Muscle layer of colon (tissue), 2 donors: ENCODE data around the gene EIF4B.
"Not testable (repeated sequence)": the region's sequence is repeated elsewhere in the genome, so short reads cannot be mapped to it uniquely, and the experiment has no call there.

Source experiments
- H3K27ac ChIP-seq: one replicate; pipeline ENCODE4 v1.7.0; 2013; ENCODE audit warnings: low read depth, mild to moderate bottlenecking, low read length, moderate library complexity
- H3K27me3 ChIP-seq, 2 donors: one replicate each; pipeline ENCODE4 v1.7.0; 2013; ENCODE audit warnings: low read length in 2 of 2, mild to moderate bottlenecking in 2 of 2; ENCODE audit not compliant: insufficient read depth in 2 of 2, control insufficient read depth in 1 of 2
- H3K36me3 ChIP-seq: one replicate; pipeline ENCODE4 v1.7.0; 2013; ENCODE audit warnings: mild to moderate bottlenecking, low read length; ENCODE audit not compliant: insufficient read depth
- H3K4me1 ChIP-seq: one replicate; pipeline ENCODE4 v1.7.0; 2013; ENCODE audit warnings: mild to moderate bottlenecking, low read length; ENCODE audit not compliant: insufficient read depth
- H3K4me3 ChIP-seq, 2 donors: one replicate each; pipeline ENCODE4 v1.7.0; 2013; ENCODE audit warnings: low read length in 2 of 2, low read depth in 1 of 2, mild to moderate bottlenecking in 1 of 2, moderate library complexity in 1 of 2
- H3K9ac ChIP-seq: one replicate; pipeline ENCODE4 v1.7.0; 2013; ENCODE audit warnings: low read length
- H3K9me3 ChIP-seq: one replicate; pipeline ENCODE4 v1.7.0; 2013; ENCODE audit warnings: mild to moderate bottlenecking, low read length
- donor health status: abdominal sarcoma.
- donor health status: Adenocarcinoma of cecum.

EIF4B gene

GRCh38 chr12:52976574-52977071, 29.6 kb upstream of the EIF4B start:
- no peaks in the 10 kb centered on the region for H3K4me1 ChIP-seq
- H3K27me3 ChIP-seq, result no peaks in the 10 kb centered on the region
- no peak overlapping the region for H3K4me3 ChIP-seq
- H3K27ac ChIP-seq, result no peak overlapping the region
- no peaks in the 10 kb centered on the region for H3K36me3 ChIP-seq
- no peaks in the 10 kb centered on the region for H3K9me3 ChIP-seq
- no peak overlapping the region for H3K9ac ChIP-seq

- Histone ChIP-seq H3K36me3 (no peaks in the 10 kb centered on the region), H3K9ac (no peak overlapping the region), H3K9me3 (no peaks in the 10 kb centered on the region), H3K4me3 (no peak overlapping the region), H3K27me3 (no peaks in the 10 kb centered on the region), H3K27ac (no peak overlapping the region), H3K4me1 (no peaks in the 10 kb centered on the region)
These were observed 29.1 kb upstream of the EIF4B start for GRCh38 chr12:52977170-52977569.

GRCh38 chr12:52980096-52980649, 26.1 kb upstream of the EIF4B start:
- Histone ChIP-seq H3K9me3 (no peaks in the 10 kb centered on the region), H3K9ac (no peak overlapping the region), H3K27ac (no peak overlapping the region)

GRCh38 chr12:52980650-52981423, 25.4 kb upstream of the EIF4B start:
- H3K9ac ChIP-seq, result no peak overlapping the region
- no peak overlapping the region for H3K4me3 ChIP-seq
- H3K9me3 ChIP-seq, result no peaks in the 10 kb centered on the region
- no peaks in the 10 kb centered on the region for H3K27me3 ChIP-seq
- no peaks in the 10 kb centered on the region for H3K36me3 ChIP-seq
- H3K4me1 ChIP-seq, result no peaks in the 10 kb centered on the region
- H3K27ac ChIP-seq, result no peak overlapping the region

More at GRCh38 chr12:52980096-52980649, 26.1 kb upstream of the EIF4B start:
- Histone ChIP-seq H3K27me3 (no peaks in the 10 kb centered on the region), H3K4me1 (no peaks in the 10 kb centered on the region), H3K36me3 (no peaks in the 10 kb centered on the region), H3K4me3 (no peak overlapping the region)

DNA sequence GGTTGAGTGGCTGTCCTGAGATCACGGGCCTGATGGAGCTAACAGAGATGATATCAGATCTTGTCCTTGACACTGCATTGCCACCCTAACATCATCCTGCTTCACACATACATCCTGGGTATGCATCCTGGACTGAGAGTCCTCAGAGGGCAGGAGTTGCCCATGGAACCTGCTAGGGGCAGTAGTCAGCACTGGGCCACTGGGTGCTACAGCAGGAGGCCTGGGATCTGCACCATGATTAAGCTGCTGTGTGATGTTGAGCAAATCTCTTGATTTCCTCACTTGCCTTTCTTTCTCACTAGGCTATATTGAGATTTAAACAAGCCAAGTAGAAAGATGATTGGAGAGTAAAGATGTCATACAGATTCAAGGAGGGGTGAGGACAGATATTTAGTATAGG, 22.1 kb upstream of the EIF4B start:
- Histone ChIP-seq H3K36me3 (no peaks in the 10 kb centered on the region), H3K9ac (no peak overlapping the region), H3K9me3 (no peaks in the 10 kb centered on the region), H3K4me1 (no peaks in the 10 kb centered on the region), H3K4me3 (no peak overlapping the region), H3K27ac (no peak overlapping the region), H3K27me3 (no peaks in the 10 kb centered on the region)

DNA sequence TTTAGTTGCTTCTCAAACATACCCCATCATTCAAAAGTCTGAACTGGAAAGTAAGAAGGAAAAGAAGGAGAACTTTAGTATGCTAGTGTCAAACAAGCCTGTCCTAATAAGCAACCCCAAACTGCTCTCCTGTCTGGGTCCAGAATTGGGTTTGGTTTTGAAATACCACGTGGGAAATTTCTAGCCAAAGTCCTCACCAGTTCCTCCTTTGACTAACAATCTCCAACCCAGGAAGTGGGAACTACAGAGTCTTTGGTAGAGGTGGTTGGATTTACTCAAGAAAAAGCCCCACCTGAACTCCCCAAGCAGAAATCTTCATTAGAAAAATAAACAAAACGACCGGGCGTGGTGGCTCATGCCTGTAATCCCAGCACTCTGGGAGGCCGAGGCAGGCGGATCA, 17.4 kb upstream of the EIF4B start:
- Histone ChIP-seq H3K4me1 (no peaks in the 10 kb centered on the region), H3K9me3 (no peaks in the 10 kb centered on the region), H3K27ac (no peak overlapping the region), H3K9ac (no peak overlapping the region), H3K4me3 (no peak overlapping the region), H3K36me3 (no peaks in the 10 kb centered on the region), H3K27me3 (no peaks in the 10 kb centered on the region)

GRCh38 chr12:52990206-52990605, 16.1 kb upstream of the EIF4B start:
- H3K9me3 ChIP-seq, result no peaks in the 10 kb centered on the region
- H3K36me3 ChIP-seq, result no peaks in the 10 kb centered on the region
- H3K27me3 ChIP-seq, result no peaks in the 10 kb centered on the region
- no peak overlapping the region for H3K4me3 ChIP-seq
- no peak overlapping the region for H3K9ac ChIP-seq
- no peaks in the 10 kb centered on the region for H3K4me1 ChIP-seq
- no peak overlapping the region for H3K27ac ChIP-seq

DNA sequence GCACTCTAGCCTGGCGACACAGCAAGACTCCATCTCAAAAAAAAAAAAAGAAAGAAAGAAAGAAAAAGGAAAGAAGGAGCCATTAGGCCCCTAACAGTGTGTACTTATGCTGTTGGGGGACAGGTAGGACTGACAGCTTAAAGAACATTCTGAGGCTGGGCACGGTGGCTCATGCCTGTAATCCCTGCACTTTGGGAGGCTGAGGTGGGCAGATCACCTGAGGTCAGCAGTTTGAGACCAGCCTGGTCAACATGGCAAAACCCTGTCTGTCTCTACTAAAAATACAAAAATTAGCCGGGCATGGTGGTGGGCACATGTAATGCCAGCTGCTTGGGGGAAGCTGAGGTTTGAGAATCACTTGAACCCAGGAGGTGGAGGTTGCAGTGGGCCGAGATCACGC, 14.0 kb upstream of the EIF4B start:
- not testable (repeated sequence) for H3K9me3 ChIP-seq, H3K4me3 ChIP-seq, H3K9ac ChIP-seq, H3K27me3 ChIP-seq, H3K36me3 ChIP-seq, H3K27ac ChIP-seq, H3K4me1 ChIP-seq

DNA sequence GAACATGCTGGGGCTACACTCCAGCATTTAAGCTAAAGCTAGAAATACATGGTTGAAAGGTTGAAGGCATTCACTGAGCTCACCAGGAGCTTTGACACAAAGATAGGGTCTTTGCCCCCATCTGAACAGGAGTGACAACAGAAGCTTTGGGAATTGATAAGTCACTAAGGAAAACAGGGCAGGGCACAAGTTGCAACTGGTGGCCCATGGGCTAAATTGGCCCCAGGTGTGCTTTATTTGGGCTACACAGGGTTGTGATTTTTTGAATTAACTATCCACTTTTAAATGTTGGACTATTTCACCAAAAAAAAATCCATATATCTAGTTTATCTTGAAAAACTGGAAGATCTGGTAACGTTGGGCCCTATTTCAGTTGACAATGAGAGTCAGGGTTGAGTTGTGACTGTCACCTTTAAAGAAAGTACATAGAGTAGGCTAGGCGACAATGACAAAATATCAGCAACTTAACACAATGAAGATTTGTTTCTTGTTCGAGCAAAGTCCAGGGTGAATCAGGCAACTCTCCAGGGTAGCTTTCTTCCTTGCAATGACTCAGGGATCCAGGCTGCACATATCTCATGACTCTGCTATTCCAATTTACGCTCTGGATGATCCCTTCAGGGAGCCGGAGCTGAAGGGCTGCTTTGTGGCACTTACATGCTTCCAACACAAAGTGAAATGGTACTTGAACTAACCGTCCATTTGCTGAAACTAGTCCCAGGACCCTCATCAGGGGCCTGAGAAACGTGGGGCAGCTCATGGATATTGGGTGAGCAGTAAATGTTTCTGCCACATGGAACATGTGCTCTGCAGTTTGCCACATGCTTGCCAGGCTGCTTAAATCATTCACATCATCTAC, 13.3 kb upstream of the EIF4B start:
- no peaks in the 10 kb centered on the region for H3K4me1 ChIP-seq
- H3K36me3 ChIP-seq, result no peaks in the 10 kb centered on the region
- no peak overlapping the region for H3K4me3 ChIP-seq
- no peaks in the 10 kb centered on the region for H3K27me3 ChIP-seq
- H3K9ac ChIP-seq, result no peak overlapping the region
- H3K27ac ChIP-seq, result no peak overlapping the region
- H3K9me3 ChIP-seq, result no peaks in the 10 kb centered on the region

- Histone ChIP-seq H3K27ac (no peak overlapping the region), H3K9ac (no peak overlapping the region), H3K9me3 (no peaks in the 10 kb centered on the region), H3K27me3 (no peaks in the 10 kb centered on the region), H3K36me3 (no peaks in the 10 kb centered on the region), H3K4me1 (no peaks in the 10 kb centered on the region), H3K4me3 (no peak overlapping the region)
These were observed 12.7 kb upstream of the EIF4B start for GRCh38 chr12:52993558-52993869.

DNA sequence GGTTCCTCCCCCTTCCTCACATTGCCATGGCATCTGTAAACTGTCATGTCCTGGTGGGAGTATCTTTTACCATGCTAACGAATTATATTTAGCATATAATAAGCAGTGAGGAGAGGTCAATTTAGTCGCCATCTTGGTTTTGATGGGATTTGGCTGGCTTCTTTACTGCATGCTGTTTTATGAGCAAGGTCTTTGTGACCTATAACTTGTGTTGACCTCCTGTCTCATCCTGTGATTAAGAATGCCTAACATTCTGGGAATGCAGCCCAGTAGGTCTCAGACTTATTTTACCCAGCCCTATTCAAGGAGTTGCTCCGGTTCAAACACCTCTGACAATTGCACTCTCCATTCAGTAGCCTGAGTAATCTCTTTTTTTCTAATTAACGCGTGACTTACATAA, 2.1 kb upstream of the EIF4B start:
- H3K27me3 ChIP-seq, result no peaks in the 10 kb centered on the region

More for the DNA sequence above, 2.1 kb upstream of the EIF4B start:
- Histone ChIP-seq H3K4me3 (no peak overlapping the region), H3K9me3 (no peaks in the 10 kb centered on the region), H3K27ac (no peak overlapping the region), H3K4me1 (peaks cover 22% of the 10 kb centered on the region), H3K36me3 (peaks cover 10% of the 10 kb centered on the region), H3K9ac (no peak overlapping the region)
